Subcutaneous abdominal adipose tissue (tissue), 5 donors: ENCODE data around the gene KRT80.

Experiments used
- H3K27ac ChIP-seq: one replicate; pipeline ENCODE4 v1.7.0; 2013; ENCODE audit warnings: low read depth, mild to moderate bottlenecking, inconsistent platforms, low read length, moderate library complexity
- H3K27me3 ChIP-seq, 5 donors: one replicate each; pipeline ENCODE4 v1.7.0; 2013; ENCODE audit warnings: low read length in 5 of 5, inconsistent platforms in 1 of 5; ENCODE audit not compliant: control insufficient read depth in 5 of 5, insufficient read depth in 4 of 5
- H3K36me3 ChIP-seq, 5 donors: one replicate each; pipeline ENCODE4 v1.7.0; 2013; ENCODE audit warnings: low read length in 5 of 5; ENCODE audit not compliant: control insufficient read depth in 5 of 5, insufficient read depth in 5 of 5
- H3K4me1 ChIP-seq, 5 donors: one replicate each; pipeline ENCODE4 v1.7.0; 2013; ENCODE audit warnings: low read length in 5 of 5, mild to moderate bottlenecking in 3 of 5, moderate library complexity in 1 of 5; ENCODE audit not compliant: control insufficient read depth in 5 of 5, insufficient read depth in 5 of 5
- H3K4me3 ChIP-seq, 5 donors: one replicate each; pipeline ENCODE4 v1.7.0; 2013; ENCODE audit warnings: low read length in 5 of 5, low read depth in 1 of 5
- H3K9ac ChIP-seq, 5 donors: one replicate each; pipeline ENCODE4 v1.7.0; 2013; ENCODE audit warnings: low read length in 5 of 5, mild to moderate bottlenecking in 4 of 5, moderate library complexity in 3 of 5
- H3K9me3 ChIP-seq, 5 donors: one replicate each; pipeline ENCODE4 v1.7.0; 2013; ENCODE audit warnings: low read length in 5 of 5; ENCODE audit not compliant: control insufficient read depth in 5 of 5
- donor health status: healthy.
- donor health status: healthy.
- donor health status: healthy.
- donor health status: healthy.
- donor health status: healthy.

KRT80 gene

GRCh38 chr12:52157566-52158150 lies 34.2 kb downstream of the KRT80 start:
- no peak overlapping the region for H3K4me3 ChIP-seq
- peaks cover 0 to 7% (median 0%) of the 10 kb centered on the region in 5 donors for H3K4me1 ChIP-seq
- no peak overlapping the region for H3K27ac ChIP-seq
- H3K27me3 ChIP-seq, result peaks cover 0 to 4% (median 0%) of the 10 kb centered on the region in 5 donors
- H3K9ac ChIP-seq, result no peak overlapping the region
- no peaks in the 10 kb centered on the region for H3K36me3 ChIP-seq
- no peaks in the 10 kb centered on the region for H3K9me3 ChIP-seq

DNA sequence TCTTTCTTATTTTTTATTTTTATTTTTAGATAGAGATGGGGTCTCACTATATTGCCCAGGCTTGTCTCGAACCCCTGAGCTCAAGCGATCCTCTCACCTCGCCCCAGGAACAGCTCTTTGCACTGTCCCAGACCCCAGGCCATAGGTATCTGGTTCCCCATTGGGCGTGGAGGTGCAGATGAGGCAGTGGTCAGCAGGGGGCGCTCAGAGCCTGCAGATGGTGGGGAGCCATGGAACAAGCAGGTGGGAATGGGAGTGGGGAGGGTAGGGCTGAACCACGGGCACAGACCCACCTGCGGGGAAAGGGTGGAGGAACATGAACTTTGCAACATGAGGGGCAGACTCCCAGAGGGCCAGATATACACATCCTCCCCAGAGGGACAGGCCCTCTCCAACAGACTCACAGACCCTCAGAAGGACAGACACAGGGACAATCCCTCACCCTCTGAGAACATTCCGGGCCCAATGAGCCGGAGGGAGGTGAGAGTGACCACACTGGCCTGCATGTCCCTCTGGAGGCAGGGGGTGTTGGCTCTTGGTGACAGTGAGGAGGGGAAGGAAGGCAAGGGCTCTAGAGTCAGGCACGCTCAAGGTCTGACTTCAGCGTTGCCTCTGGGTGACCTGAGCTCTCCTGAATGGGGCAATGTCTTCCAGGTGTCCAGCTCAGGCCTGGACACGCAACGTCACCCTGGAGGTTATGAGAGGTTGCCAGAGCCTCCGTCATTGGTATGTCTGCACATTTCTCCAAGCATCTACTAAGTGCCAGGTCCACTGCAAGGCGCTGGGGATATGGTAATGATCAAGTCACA lies 34.9 kb downstream of the KRT80 start:
- Histone ChIP-seq H3K36me3 (no peaks in the 10 kb centered on the region), H3K9ac (no peak overlapping the region), H3K27me3 (peaks cover 0 to 4% (median 0%) of the 10 kb centered on the region in 5 donors), H3K4me3 (no peak overlapping the region), H3K27ac (no peak overlapping the region), H3K9me3 (no peaks in the 10 kb centered on the region), H3K4me1 (peaks cover 0 to 12% (median 6%) of the 10 kb centered on the region in 5 donors)

DNA sequence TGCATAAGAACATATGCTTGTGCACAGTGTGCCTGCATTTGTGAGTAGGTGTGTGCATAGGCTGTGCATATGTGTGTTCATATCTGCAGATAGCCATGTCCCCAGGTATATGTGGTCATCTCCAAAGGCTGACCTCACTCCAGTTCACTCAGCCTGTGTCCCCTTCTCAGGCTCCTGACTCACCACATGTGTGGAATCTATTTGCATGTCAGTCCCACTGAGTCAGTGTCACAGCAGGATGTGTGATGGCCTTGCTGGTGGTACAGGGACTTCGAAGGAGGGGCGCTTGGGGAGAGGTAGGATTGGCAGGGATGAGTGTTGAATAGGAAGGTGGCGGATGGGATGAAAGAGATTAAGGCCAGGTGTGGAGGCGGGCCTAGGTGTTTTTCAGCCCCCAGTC lies 35.5 kb downstream of the KRT80 start:
- H3K9ac ChIP-seq, result no peak overlapping the region
- no peaks in the 10 kb centered on the region for H3K9me3 ChIP-seq
- H3K36me3 ChIP-seq, result no peaks in the 10 kb centered on the region
- peaks cover 0 to 4% (median 0%) of the 10 kb centered on the region in 5 donors for H3K27me3 ChIP-seq
- H3K4me1 ChIP-seq, result peaks cover 0 to 11% (median 9%) of the 10 kb centered on the region in 5 donors
- H3K4me3 ChIP-seq, result no peak overlapping the region
- no peak overlapping the region for H3K27ac ChIP-seq

DNA sequence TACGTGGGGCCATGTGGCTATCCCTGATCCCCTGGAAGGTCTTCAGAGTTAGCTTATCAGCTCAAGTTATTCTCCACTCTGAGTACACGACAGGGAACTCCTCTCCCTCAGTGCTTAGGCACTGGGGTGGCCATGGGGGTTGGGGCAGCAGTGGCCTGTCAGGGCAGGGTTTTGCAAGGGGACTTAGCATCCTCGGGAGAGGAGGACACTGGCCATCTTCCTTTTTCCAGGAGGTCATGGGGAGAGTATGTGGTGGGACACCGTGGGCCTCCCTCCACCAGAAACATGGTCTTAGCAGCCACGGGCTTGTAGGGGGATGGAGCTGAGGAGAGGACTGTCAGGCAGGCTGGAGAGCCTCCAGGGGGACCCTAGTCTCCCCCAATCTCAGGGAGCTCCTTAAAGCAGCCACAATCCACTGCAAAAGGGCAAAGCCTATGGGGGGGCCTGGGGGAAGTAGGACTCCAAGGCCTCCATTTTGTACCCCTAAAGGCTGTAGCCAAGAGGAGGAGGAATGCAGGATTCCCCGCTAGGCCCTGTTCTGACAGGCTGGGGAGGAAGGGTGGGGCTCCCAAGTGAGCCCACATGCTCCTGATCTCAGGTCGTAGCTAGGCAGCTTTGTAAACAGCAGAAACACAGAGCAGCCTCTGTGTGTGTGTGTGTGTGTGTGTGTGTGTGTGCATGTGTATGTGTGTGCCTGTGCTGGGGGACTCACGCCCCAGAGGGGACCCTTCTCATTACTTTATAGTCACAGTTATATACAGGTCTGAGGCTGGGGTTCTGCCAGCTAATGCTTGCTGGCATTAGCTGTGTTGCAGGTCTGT lies 36.6 kb downstream of the KRT80 start:
- no peak overlapping the region for H3K27ac ChIP-seq
- H3K9ac ChIP-seq, result no peak overlapping the region
- peaks cover 0 to 11% (median 9%) of the 10 kb centered on the region in 5 donors for H3K4me1 ChIP-seq
- H3K27me3 ChIP-seq, result peaks cover 0 to 4% (median 0%) of the 10 kb centered on the region in 5 donors
- no peaks in the 10 kb centered on the region for H3K9me3 ChIP-seq
- H3K4me3 ChIP-seq, result no peak overlapping the region
- no peaks in the 10 kb centered on the region for H3K36me3 ChIP-seq

- H3K9ac ChIP-seq, result no peak overlapping the region
- H3K4me1 ChIP-seq, result peaks cover 0 to 23% (median 16%) of the 10 kb centered on the region in 5 donors
Measured at GRCh38 chr12:52152905-52153317, 38.9 kb downstream of the KRT80 start.

DNA sequence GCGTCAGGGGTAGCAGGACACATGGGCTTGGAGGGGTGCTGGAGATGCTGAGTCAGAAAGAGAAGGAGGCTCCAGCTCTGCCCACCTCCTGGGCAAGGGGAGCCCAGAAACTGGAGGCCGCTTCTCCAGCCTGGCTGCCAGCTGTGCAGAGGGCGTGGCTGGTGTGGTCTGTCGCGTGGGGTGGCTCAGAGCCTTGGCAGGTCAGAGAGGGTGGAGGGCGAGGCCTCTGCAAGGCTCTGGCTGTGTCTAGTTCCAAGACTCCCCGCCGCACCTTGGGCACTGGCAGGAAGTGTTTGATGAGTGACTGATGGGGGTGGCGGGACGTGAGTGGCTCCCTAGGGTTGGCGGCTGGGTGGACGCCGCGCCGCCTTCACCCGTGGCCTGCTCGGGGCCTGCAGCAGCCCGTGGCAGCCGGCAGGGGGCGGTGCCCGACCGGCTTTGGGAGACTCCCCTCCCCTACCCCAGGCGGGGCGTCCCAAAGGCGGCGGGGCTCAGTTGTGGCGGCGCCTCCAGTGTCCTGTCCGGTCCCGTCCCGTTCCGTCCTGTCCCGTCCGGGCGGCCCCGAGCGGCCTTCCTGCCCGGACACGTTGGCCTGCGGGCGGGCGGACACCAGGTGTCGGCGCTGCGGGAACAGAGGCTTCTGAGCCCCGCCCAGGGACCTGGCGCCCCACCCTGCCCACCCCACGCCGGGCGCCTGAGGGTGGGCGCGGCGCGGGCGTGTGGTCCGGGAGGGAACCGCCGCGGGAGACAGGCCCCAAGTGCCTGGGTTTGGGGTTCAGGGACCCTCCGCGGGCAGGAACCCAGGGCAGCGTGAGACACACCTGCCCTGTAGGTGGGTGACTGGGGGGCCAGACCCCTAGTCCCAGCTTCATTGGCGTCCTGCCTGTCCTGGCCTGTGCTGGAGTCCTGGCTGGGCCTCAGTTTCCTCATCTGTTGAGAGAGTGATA lies 39.7 kb downstream of the KRT80 start:
- peak overlapping the region in 2 of 5 donors; percentile 38 to 43 for H3K4me3 ChIP-seq
- H3K36me3 ChIP-seq, result no peaks in the 10 kb centered on the region
- peaks cover 1 to 29% (median 16%) of the 10 kb centered on the region in 5 donors for H3K4me1 ChIP-seq
- H3K27me3 ChIP-seq, result peaks cover 0 to 4% (median 0%) of the 10 kb centered on the region in 5 donors
- H3K9ac ChIP-seq, result peak overlapping the region in 2 of 5 donors; percentile 9 to 22
- H3K9me3 ChIP-seq, result no peaks in the 10 kb centered on the region
- no peak overlapping the region for H3K27ac ChIP-seq

More at GRCh38 chr12:52152905-52153317, 38.9 kb downstream of the KRT80 start:
- H3K4me3 ChIP-seq, result no peak overlapping the region
- H3K27me3 ChIP-seq, result peaks cover 0 to 4% (median 0%) of the 10 kb centered on the region in 5 donors
- no peaks in the 10 kb centered on the region for H3K36me3 ChIP-seq
- no peaks in the 10 kb centered on the region for H3K9me3 ChIP-seq
- no peak overlapping the region for H3K27ac ChIP-seq

- peaks cover 1 to 34% (median 16%) of the 10 kb centered on the region in 5 donors for H3K4me1 ChIP-seq
- peaks cover 0 to 4% (median 0%) of the 10 kb centered on the region in 5 donors for H3K27me3 ChIP-seq
- H3K36me3 ChIP-seq, result no peaks in the 10 kb centered on the region
- no peak overlapping the region for H3K27ac ChIP-seq
- H3K9ac ChIP-seq, result no peak overlapping the region
- H3K9me3 ChIP-seq, result no peaks in the 10 kb centered on the region
- no peak overlapping the region for H3K4me3 ChIP-seq
Measured at GRCh38 chr12:52151153-52151836, 40.5 kb downstream of the KRT80 start.

DNA sequence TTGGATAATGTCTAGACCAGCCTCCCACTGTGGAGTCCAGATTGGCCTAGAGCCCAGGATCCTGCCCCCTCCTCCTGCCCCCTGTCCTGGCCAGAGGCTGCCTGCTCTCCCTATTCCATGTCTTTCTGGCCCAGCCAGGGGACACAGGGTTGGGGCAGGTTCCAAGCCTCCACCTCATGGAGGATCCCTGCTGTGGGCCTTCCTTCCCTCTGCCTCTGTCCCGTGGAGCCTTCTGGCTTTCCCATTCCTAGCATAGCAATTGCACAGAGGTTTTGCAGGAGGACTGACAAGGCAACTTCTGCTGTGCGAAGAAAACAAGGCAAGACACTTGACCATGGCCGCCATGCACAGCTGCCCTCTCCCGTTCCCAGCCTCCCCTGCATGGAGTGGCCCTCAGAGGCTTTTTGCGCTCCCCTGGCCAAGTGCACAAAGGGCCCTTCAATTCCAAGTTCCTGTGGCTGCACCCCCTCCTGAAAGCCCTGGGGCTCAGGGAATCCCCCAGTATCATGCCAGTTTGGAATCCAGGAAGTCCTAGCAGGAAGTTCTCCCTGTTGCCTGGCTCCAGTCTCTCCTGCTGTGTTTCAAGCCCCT lies 42.1 kb downstream of the KRT80 start:
- Histone ChIP-seq H3K4me3 (no peak overlapping the region), H3K36me3 (no peaks in the 10 kb centered on the region), H3K27me3 (peaks cover 0 to 6% (median 0%) of the 10 kb centered on the region in 5 donors), H3K4me1 (peaks cover 1 to 34% (median 16%) of the 10 kb centered on the region in 5 donors), H3K27ac (no peak overlapping the region), H3K9me3 (no peaks in the 10 kb centered on the region), H3K9ac (peak overlapping the region in 1 of 5 donors; percentile 7)
